Osteocyte (in vitro differentiated cells): ENCODE data around the gene SPARCL1. TPM values are rescaled to one million over a fixed set of nuclear protein-coding genes. Genes with fewer than 3 reads are reported as not detected.
"Not testable (repeated sequence)": the region's sequence is repeated elsewhere in the genome, so short reads cannot be mapped to it uniquely, and the experiment has no call there.

Experiments
- DNase-seq: peaks from one replicate; pipeline ENCODE4 v3.0.0; 2021; ENCODE audit warnings: mixed read lengths; ENCODE audit not compliant: unreplicated experiment; ENCODE audit errors: extremely low spot score
- H3K27ac Mint-ChIP-seq: one replicate; pipeline ENCODE4 v1.8.0; 2021; ENCODE audit warnings: mild to moderate bottlenecking, mixed read lengths; ENCODE audit not compliant: unreplicated experiment
- H3K27me3 Mint-ChIP-seq: one replicate; pipeline ENCODE4 v1.8.0; 2021; ENCODE audit warnings: mixed read lengths; ENCODE audit not compliant: unreplicated experiment
- H3K36me3 Mint-ChIP-seq: one replicate; pipeline ENCODE4 v1.8.0; 2021; ENCODE audit warnings: mixed read lengths; ENCODE audit not compliant: unreplicated experiment
- H3K4me1 Mint-ChIP-seq: one replicate; pipeline ENCODE4 v1.8.0; 2021; ENCODE audit warnings: mixed read lengths; ENCODE audit not compliant: unreplicated experiment
- H3K4me3 Mint-ChIP-seq: one replicate; pipeline ENCODE4 v1.8.0; 2021; ENCODE audit warnings: mild to moderate bottlenecking, moderate library complexity, mixed read lengths; ENCODE audit not compliant: unreplicated experiment
- H3K9me3 Mint-ChIP-seq: one replicate; pipeline ENCODE4 v1.8.0; 2021; ENCODE audit warnings: mixed read lengths; ENCODE audit not compliant: unreplicated experiment
- total RNA-seq: library from RNA; stranded (reverse); gene quantifications from 2 replicates; pipeline ENCODE4 v1.2.1, GENCODE V29; 2021
- TF ChIP-seq, protein P1 (sequence below): fragments of 200-600 bp; sonication (generic); IDR thresholded peaks from 2 replicates; pipeline ENCODE4 v1.5.0; 2021; ENCODE audit warnings: antibody characterized with exemption, mild to moderate bottlenecking, moderate library complexity

SPARCL1 gene
- total RNA-seq, 1 donor from 2014 or later = 4.0 TPM

DNA sequence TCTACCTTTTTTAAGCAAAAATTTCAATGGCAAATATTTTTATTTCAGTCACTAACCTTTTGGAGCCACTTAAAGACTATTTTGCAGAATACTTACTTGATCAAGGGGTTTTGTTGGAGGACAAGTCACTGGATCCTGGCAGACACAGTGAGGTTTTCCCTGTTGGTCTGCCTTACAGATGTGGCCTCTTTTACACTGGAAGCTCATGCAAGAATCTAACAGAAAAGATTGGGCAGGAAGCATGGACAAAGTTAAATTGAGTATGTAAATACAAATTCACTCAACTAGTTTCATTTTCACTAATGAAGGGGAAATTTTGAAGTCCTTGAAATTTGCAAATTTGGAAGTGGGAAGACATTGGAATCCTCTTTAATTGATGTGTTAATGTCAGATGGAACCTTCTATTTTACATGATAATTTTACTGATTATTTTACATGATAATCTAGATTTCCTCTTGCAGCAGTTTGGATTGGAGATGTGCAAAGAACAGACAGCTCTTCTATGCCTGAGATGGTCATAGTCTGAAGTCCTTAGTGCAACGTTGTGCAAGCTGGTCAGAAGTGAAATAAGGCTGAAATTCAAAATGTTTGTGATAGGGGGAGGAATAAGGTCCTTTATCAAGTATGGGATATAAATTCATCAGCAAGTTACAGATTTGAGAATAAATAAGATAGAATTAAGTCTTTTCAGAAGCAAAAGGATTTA, 38.4 kb downstream of the SPARCL1 start:
- Mint-ChIP-seq H3K4me3 (no peak overlapping the region), H3K27me3 (no peaks in the 10 kb centered on the region), H3K27ac (no peak overlapping the region), H3K4me1 (peaks cover 2% of the 10 kb centered on the region), H3K36me3 (peaks cover 2% of the 10 kb centered on the region), H3K9me3 (no peaks in the 10 kb centered on the region)
- TF ChIP-seq, protein P1, sequence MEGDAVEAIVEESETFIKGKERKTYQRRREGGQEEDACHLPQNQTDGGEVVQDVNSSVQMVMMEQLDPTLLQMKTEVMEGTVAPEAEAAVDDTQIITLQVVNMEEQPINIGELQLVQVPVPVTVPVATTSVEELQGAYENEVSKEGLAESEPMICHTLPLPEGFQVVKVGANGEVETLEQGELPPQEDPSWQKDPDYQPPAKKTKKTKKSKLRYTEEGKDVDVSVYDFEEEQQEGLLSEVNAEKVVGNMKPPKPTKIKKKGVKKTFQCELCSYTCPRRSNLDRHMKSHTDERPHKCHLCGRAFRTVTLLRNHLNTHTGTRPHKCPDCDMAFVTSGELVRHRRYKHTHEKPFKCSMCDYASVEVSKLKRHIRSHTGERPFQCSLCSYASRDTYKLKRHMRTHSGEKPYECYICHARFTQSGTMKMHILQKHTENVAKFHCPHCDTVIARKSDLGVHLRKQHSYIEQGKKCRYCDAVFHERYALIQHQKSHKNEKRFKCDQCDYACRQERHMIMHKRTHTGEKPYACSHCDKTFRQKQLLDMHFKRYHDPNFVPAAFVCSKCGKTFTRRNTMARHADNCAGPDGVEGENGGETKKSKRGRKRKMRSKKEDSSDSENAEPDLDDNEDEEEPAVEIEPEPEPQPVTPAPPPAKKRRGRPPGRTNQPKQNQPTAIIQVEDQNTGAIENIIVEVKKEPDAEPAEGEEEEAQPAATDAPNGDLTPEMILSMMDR = no peak
- DNase-seq = no peak

DNA sequence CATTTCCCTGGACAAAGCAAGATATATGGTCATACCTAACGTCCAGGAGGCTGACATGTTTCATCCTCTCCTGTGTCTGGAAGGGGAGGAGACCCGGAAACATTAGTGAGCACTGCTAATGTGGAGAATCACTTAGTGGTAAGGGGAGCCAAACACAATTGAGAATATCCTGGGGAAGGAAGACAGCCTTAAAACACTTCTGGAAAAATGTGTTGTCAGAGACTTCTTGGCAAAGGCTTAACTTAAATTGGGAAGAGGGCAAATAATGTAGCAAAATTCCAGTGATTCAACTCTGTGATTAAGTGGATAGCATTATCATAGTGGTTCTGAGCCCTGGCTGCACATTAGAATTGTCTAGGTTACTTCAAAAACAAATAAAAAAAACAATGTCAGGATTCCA, 39.5 kb downstream of the SPARCL1 start:
- H3K4me3 Mint-ChIP-seq = no peak overlapping the region
- H3K27ac Mint-ChIP-seq = no peak overlapping the region
- DNase-seq = no peak
- H3K36me3 Mint-ChIP-seq = peaks cover 2% of the 10 kb centered on the region
- peaks cover 2% of the 10 kb centered on the region for H3K4me1 Mint-ChIP-seq
- TF ChIP-seq, protein P1 = no peak
- peaks cover 2% of the 10 kb centered on the region for H3K9me3 Mint-ChIP-seq
- no peaks in the 10 kb centered on the region for H3K27me3 Mint-ChIP-seq

DNA sequence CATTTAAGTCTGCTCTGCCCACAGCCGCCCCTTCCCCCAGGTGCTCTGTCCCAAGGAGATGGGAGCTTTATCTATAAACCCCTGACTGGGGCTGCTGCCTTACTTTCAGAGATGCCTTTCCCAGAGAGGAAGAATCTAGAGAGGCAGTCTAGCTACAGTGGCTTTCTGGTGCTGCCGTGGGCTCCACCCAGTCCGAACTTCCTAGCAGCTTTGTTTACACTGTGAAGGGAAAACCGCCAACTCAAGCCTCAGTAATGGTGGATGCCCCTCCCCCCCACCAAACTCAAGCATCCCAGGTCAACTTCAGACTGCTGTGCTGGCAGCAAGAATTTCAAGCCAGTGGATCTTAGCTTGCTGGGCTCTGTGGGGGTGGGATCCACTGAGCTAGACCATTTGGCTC, 40.5 kb downstream of the SPARCL1 start:
- not testable (repeated sequence) for DNase-seq

DNA sequence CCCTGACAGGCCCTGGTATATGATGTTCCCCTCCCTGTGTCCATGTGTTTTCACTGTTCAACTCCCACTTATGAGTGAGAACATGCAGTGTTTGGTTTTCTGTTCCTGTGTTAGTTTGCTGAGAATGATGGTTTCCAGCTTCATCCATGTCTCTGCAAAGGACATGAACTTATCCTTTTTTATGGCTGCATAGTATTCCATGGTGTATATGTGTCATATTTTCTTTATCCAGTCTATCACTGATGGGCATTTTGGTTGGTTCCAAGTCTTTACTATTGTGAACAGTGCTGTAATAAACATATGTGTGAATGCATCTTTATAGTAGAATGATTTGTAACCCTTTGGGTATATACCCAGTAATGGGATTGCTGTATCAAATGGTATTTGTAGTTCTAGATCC, 45.9 kb downstream of the SPARCL1 start:
- not testable (repeated sequence) for H3K9me3 Mint-ChIP-seq, H3K27ac Mint-ChIP-seq, H3K27me3 Mint-ChIP-seq, H3K4me3 Mint-ChIP-seq, H3K36me3 Mint-ChIP-seq, DNase-seq, H3K4me1 Mint-ChIP-seq

More for the DNA sequence above, 40.5 kb downstream of the SPARCL1 start:
- not testable (repeated sequence) for H3K4me3 Mint-ChIP-seq, H3K9me3 Mint-ChIP-seq, H3K27ac Mint-ChIP-seq, H3K36me3 Mint-ChIP-seq, H3K27me3 Mint-ChIP-seq, H3K4me1 Mint-ChIP-seq

DNA sequence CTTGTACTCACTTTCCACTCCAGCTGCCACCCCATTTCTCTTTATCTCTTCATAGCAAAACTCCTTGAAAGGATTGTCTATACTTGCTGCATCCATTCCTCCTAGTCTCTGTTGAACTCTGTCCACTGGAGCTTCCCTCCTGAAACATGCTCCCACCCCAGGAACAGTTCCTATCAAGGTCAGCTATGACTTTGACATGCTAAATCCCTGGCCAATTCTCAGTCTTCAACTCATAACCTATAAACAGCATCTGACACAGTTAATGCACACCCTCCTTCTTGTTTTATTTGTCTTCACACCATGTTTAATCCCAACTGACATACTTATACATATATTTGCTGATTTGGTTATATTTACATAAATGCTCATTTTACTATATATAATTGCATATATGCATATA, 47.8 kb downstream of the SPARCL1 start:
- no peaks in the 10 kb centered on the region for H3K27me3 Mint-ChIP-seq
- H3K27ac Mint-ChIP-seq = no peak overlapping the region
- H3K4me1 Mint-ChIP-seq = no peaks in the 10 kb centered on the region
- H3K4me3 Mint-ChIP-seq = no peak overlapping the region
- TF ChIP-seq, protein P1 = no peak
- peaks cover 7% of the 10 kb centered on the region for H3K9me3 Mint-ChIP-seq
- DNase-seq = no peak
- no peaks in the 10 kb centered on the region for H3K36me3 Mint-ChIP-seq

DNA sequence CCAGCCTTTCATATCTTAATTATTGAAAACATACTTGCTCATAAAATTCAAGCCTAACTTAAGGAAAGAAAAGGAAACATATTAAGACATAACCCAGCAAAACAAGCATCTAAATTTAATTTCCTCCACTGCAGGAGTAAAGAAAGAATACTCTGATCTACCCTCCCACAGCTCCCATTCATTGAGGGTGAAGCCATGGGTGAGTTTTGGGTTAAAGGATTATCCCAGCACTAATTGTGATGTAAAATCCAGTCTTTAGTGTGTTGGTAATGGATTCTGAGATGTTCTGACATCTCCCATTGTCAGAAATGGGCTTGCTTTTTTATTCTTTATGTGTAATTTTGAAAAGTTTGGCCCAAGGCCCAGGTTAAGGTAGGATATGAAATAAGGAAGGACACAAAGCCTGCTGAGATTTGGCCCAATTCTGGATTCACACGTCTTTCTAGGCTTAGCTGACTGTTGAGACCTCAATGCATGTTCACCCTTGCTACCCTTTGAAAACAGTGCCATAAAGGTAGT, 50.4 kb downstream of the SPARCL1 start:
- H3K27ac Mint-ChIP-seq = no peak overlapping the region
- TF ChIP-seq, protein P1 = no peak
- H3K4me1 Mint-ChIP-seq = no peaks in the 10 kb centered on the region
- no peak for DNase-seq
- no peaks in the 10 kb centered on the region for H3K36me3 Mint-ChIP-seq
- no peaks in the 10 kb centered on the region for H3K27me3 Mint-ChIP-seq
- no peaks in the 10 kb centered on the region for H3K9me3 Mint-ChIP-seq
- no peak overlapping the region for H3K4me3 Mint-ChIP-seq
